AG04450 (cell line): ENCODE measurements around the gene GSC2. TPM values are rescaled to one million over a fixed set of nuclear protein-coding genes. Genes with fewer than 3 reads are reported as not detected.
A peak's percentile ranks its signal among the peaks of the same experiment; 100 is the strongest.

Source experiments
- CTCF ChIA-PET: fragments of 300-600, 350-600 bp; formaldehyde crosslinking; extraction: SDS; loops from one replicate; lab custom pipeline; 2022; ENCODE audit warnings: antibody characterized with exemption, inconsistent platforms; lab: Charles Lee
- POLR2A ChIA-PET: fragments of 350-600 bp; formaldehyde crosslinking; extraction: SDS; loops from one replicate; lab custom pipeline; 2021; ENCODE audit warnings: antibody characterized with exemption, inconsistent platforms; lab: Yijun Ruan, JAX
- DNase-seq: peaks from one replicate; pipeline ENCODE4 v3.0.0-alpha.2; 2011; ENCODE audit warnings: low read depth, low spot score
- H3K27ac ChIP-seq: one replicate; pipeline ENCODE4 v1.5.1; 2012; ENCODE audit warnings: low read depth, low read length, control low read depth
- H3K27me3 ChIP-seq: one replicate; pipeline ENCODE4 v1.6.0; 2012; ENCODE audit warnings: low read length; ENCODE audit not compliant: control insufficient read depth, insufficient read depth
- H3K4me3 ChIP-seq: 2 replicates; pipeline ENCODE4 v1.5.1; 2011; ENCODE audit warnings: mild to moderate bottlenecking, low read depth, low read length, control low read depth
- H3K9me3 ChIP-seq: 2 replicates; pipeline ENCODE4 v1.5.1; 2012; ENCODE audit warnings: low read length; ENCODE audit not compliant: control insufficient read depth, insufficient read depth
- CTCF ChIP-seq: IDR thresholded peaks from 2 replicates; pipeline ENCODE4 v1.5.1; 2011; ENCODE audit warnings: low read depth, low read length, control low read depth, inconsistent platforms
- polyA plus RNA-seq: library from polyadenylated mRNA; depleted of rRNA; stranded (reverse); fragments of >200 nt; gene quantifications from 2 replicates; pipeline ENCODE4 v1.2.3, GENCODE V29; 2011

Gene GSC2
- polyA plus RNA-seq, 1 experiment, result not detected

GRCh38 chr22:19180740-19181410, 30.8 kb upstream of the GSC2 start:
- no peak overlapping the region for H3K27ac ChIP-seq
- no peaks in the 10 kb centered on the region for H3K27me3 ChIP-seq
- ChIA-PET CTCF (interaction anchor here (1.9 kb wide), 1 partner anchor 266 kb away, joined by 5 read pairs; the partner anchor contains the start of gene C22orf39), POLR2A (no interaction called here)
- TF ChIP-seq CTCF, result no peak
- DNase-seq, result no peak
- H3K9me3 ChIP-seq, result no peaks in the 10 kb centered on the region; the same call in 1 of the 2 replicates
- no peak overlapping the region for H3K4me3 ChIP-seq

- H3K27ac ChIP-seq, result no peak overlapping the region
- H3K27me3 ChIP-seq, result no peaks in the 10 kb centered on the region
- H3K4me3 ChIP-seq, result no peak overlapping the region
- DNase-seq, result no peak
- POLR2A ChIA-PET, result no interaction called here
- H3K9me3 ChIP-seq, result no peaks in the 10 kb centered on the region; the same call in 1 of the 2 replicates
- no peak for TF ChIP-seq CTCF
- CTCF ChIA-PET, result interaction anchor here (0.7 to 2.6 kb wide), 9 partner anchors 13 to 449 kb away, joined by 3 to 12 read pairs (median 5); partner anchors contain the start of gene C22orf39
Measured at GRCh38 chr22:19180234-19180633, 30.1 kb upstream of the GSC2 start.

GRCh38 chr22:19179497-19180048, 29.5 kb upstream of the GSC2 start:
- DNase-seq, result peak; percentile 68
- ChIA-PET CTCF (interaction anchor here (0.5 to 2.6 kb wide), 12 partner anchors 14 to 450 kb away, joined by 3 to 12 read pairs (median 5); partner anchors contain the start of gene C22orf39), POLR2A (interaction anchor here (1.2 to 1.4 kb wide), 3 partner anchors 106 to 253 kb away, joined by 4 to 6 read pairs (median 4); partner anchors contain the start of genes CLTCL1 and MRPL40)
- peak; percentile 77 for TF ChIP-seq CTCF
- H3K9me3 ChIP-seq, result no peaks in the 10 kb centered on the region; the same call in 1 of the 2 replicates
- peak overlapping the region; percentile 65 for H3K27ac ChIP-seq
- H3K4me3 ChIP-seq, result peak overlapping the region; percentile 64
- H3K27me3 ChIP-seq, result no peaks in the 10 kb centered on the region

- peak within 1 kb of the TSS; percentile 68 for H3K4me3 ChIP-seq
- H3K9me3 ChIP-seq, result no peaks in the 10 kb centered on the region; the same call in 1 of the 2 replicates
- H3K27me3 ChIP-seq, result no peaks in the 10 kb centered on the region
- peak within 1 kb of the TSS; percentile 65 for H3K27ac ChIP-seq
- ChIA-PET CTCF (interaction anchor here (0.5 to 2.6 kb wide), 12 partner anchors 8 to 451 kb away, joined by 3 to 12 read pairs (median 5); partner anchors contain the start of gene C22orf39), POLR2A (interaction anchor here (0.7 to 1.4 kb wide), 7 partner anchors 10 to 301 kb away, joined by 3 to 6 read pairs (median 4); partner anchors contain the start of genes CDC45, CLTCL1, ESS2 and MRPL40)
- no peak for TF ChIP-seq CTCF
- peak; percentile 38 for DNase-seq
Measured at GRCh38 chr22:19178657-19179496, 28.8 kb upstream of the GSC2 start, which contains the start of gene SLC25A1. TSS of gene SLC25A1 (minus strand) at chr22:19178736. CDS start at chr22:19178673, 63 bp downstream.
